Stimulated activated memory B cell treated with anti-CD40 and anti-IgM and Interleukin-4, amounts not matched to agents 10 μg/mL and 1 μg/mL and 100 μg/mL, for 72 hours (primary cell): ENCODE data around the gene BPTF.
A peak's percentile ranks its signal among the peaks of the same experiment; 100 is the strongest.
"Not testable (repeated sequence)": the region's sequence is repeated elsewhere in the genome, so short reads cannot be mapped to it uniquely, and the experiment has no call there.

Experiments
- ATAC-seq: fragments of 150-1000 bp; cut with Tn5 transposase; 2 replicates; pipeline ENCODE4 v1.10.0; 2021
- H3K27ac Mint-ChIP-seq: one replicate; pipeline ENCODE4 v1.8.0; 2022; ENCODE audit warnings: mild to moderate bottlenecking, mixed read lengths
- H3K27me3 Mint-ChIP-seq: one replicate; pipeline ENCODE4 v1.8.0; 2022; ENCODE audit warnings: mixed read lengths
- H3K36me3 Mint-ChIP-seq: one replicate; pipeline ENCODE4 v1.8.0; 2022; ENCODE audit warnings: mixed read lengths
- H3K4me1 Mint-ChIP-seq: one replicate; pipeline ENCODE4 v1.8.0; 2022; ENCODE audit warnings: mixed read lengths
- H3K4me3 Mint-ChIP-seq: one replicate; pipeline ENCODE4 v1.8.0; 2022; ENCODE audit warnings: mild to moderate bottlenecking, moderate library complexity, mixed read lengths
- H3K9me3 Mint-ChIP-seq: one replicate; pipeline ENCODE4 v1.8.0; 2022; ENCODE audit warnings: mixed read lengths

BPTF gene

GRCh38 chr17:67959510-67959909 is 134.2 kb downstream of the BPTF start:
- peak overlapping the region; percentile 42 for H3K27ac Mint-ChIP-seq
- H3K36me3 Mint-ChIP-seq = peaks cover 30% of the 10 kb centered on the region
- no peaks in the 10 kb centered on the region for H3K4me1 Mint-ChIP-seq
- no peaks in the 10 kb centered on the region for H3K27me3 Mint-ChIP-seq
- H3K4me3 Mint-ChIP-seq = no peak overlapping the region
- ATAC-seq = no peak
- H3K9me3 Mint-ChIP-seq = no peaks in the 10 kb centered on the region

GRCh38 chr17:67960276-67960675 is 135.0 kb downstream of the BPTF start:
- not testable (repeated sequence) for H3K27me3 Mint-ChIP-seq, H3K4me1 Mint-ChIP-seq, H3K4me3 Mint-ChIP-seq, H3K27ac Mint-ChIP-seq, ATAC-seq, H3K9me3 Mint-ChIP-seq
- peaks cover 35% of the 10 kb centered on the region for H3K36me3 Mint-ChIP-seq

GRCh38 chr17:67962156-67962555 is 136.9 kb downstream of the BPTF start:
- peaks cover 37% of the 10 kb centered on the region for H3K36me3 Mint-ChIP-seq
- ATAC-seq, H3K9me3 Mint-ChIP-seq, H3K27me3 Mint-ChIP-seq, H3K4me1 Mint-ChIP-seq, H3K27ac Mint-ChIP-seq, H3K4me3 Mint-ChIP-seq: not testable (repeated sequence)

DNA sequence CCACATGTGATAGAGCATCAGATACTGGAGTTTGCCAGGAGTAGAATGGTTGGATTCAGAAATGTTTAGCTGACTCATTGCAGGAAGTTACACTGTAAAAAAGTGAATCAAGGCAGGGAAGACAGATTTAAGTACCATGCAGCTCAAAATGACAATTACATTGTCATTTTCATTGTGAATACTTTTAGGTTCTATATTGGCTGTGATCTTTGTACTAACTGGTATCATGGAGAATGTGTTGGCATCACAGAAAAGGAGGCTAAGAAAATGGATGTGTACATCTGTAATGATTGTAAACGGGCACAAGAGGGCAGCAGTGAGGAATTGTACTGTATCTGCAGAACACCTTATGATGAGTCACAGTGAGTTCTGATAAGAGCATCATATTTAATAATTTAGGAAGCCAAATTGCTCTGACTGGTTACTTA is 137.9 kb downstream of the BPTF start:
- H3K27ac Mint-ChIP-seq, H3K4me3 Mint-ChIP-seq, H3K4me1 Mint-ChIP-seq, H3K9me3 Mint-ChIP-seq, H3K27me3 Mint-ChIP-seq: not testable (repeated sequence)
- peaks cover 39% of the 10 kb centered on the region for H3K36me3 Mint-ChIP-seq
- ATAC-seq = peak; percentile 72

GRCh38 chr17:67970783-67971182 is 145.5 kb downstream of the BPTF start:
- H3K4me3 Mint-ChIP-seq = no peak overlapping the region
- no peak for ATAC-seq
- H3K4me1 Mint-ChIP-seq = no peaks in the 10 kb centered on the region
- H3K36me3 Mint-ChIP-seq = peaks cover 29% of the 10 kb centered on the region
- H3K27me3 Mint-ChIP-seq = no peaks in the 10 kb centered on the region
- no peaks in the 10 kb centered on the region for H3K9me3 Mint-ChIP-seq
- no peak overlapping the region for H3K27ac Mint-ChIP-seq

- Mint-ChIP-seq H3K4me3 (no peak overlapping the region), H3K27me3 (no peaks in the 10 kb centered on the region), H3K27ac (no peak overlapping the region), H3K9me3 (no peaks in the 10 kb centered on the region), H3K4me1 (peaks cover 8% of the 10 kb centered on the region), H3K36me3 (peaks cover 26% of the 10 kb centered on the region)
- no peak for ATAC-seq
Measured at GRCh38 chr17:67974185-67974584, 148.9 kb downstream of the BPTF start.

DNA sequence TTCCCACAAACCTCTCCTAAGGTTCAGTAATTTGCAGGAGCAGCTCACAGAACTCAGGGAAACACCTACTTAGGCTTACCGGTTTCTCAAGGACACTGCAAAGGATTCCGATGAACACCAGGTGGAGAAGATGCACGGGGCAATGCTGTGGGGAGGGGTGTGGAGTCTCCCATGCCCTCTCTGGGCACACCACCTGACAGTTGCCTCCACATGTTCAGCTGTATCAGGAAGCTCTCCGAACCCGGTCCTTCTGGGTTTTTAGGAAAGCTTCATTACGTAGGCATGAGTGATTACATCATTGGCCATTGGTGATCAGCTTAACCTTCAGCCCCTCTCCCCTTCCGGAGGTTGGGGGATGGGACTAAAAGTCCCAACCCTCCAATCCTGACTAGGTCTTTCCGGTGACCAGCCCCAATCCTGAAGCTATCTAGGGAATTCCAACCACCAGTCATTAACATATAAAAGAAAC is 149.3 kb downstream of the BPTF start:
- Mint-ChIP-seq H3K27ac (no peak overlapping the region), H3K27me3 (no peaks in the 10 kb centered on the region), H3K9me3 (no peaks in the 10 kb centered on the region), H3K4me1 (peaks cover 8% of the 10 kb centered on the region), H3K4me3 (no peak overlapping the region), H3K36me3 (peaks cover 26% of the 10 kb centered on the region)
- no peak for ATAC-seq

- not testable (repeated sequence) for H3K4me3 Mint-ChIP-seq, ATAC-seq, H3K27me3 Mint-ChIP-seq, H3K27ac Mint-ChIP-seq, H3K9me3 Mint-ChIP-seq
- Mint-ChIP-seq H3K4me1 (peaks cover 18% of the 10 kb centered on the region), H3K36me3 (peaks cover 32% of the 10 kb centered on the region)
Measured at GRCh38 chr17:67976306-67976705, 151.0 kb downstream of the BPTF start.

GRCh38 chr17:67980456-67980855 is 155.2 kb downstream of the BPTF start:
- no peaks in the 10 kb centered on the region for H3K9me3 Mint-ChIP-seq
- no peak for ATAC-seq
- H3K36me3 Mint-ChIP-seq = peaks cover 16% of the 10 kb centered on the region
- no peak overlapping the region for H3K4me3 Mint-ChIP-seq
- H3K4me1 Mint-ChIP-seq = peaks cover 18% of the 10 kb centered on the region
- H3K27me3 Mint-ChIP-seq = no peaks in the 10 kb centered on the region
- no peak overlapping the region for H3K27ac Mint-ChIP-seq

DNA sequence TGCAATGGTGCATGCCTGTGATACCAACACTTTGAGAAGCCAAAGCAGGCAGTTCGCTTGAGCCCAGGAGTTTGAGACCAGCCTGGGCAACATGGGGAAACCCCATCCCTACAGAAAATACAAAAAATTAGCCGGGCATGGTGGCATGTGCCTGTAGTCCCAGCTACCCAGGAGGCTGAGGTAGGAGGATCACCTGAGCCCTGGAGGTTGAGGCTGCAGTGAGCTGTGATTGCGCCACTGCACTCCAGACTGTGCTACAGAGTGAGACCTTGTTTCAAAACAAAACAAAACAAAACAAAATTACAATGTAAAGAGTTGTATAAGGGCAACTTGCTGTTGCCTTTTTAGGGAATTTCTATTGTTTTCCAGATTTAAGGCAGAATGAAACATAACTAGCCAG is 155.6 kb downstream of the BPTF start:
- H3K36me3 Mint-ChIP-seq = peaks cover 12% of the 10 kb centered on the region
- not testable (repeated sequence) for ATAC-seq, H3K27me3 Mint-ChIP-seq, H3K27ac Mint-ChIP-seq, H3K9me3 Mint-ChIP-seq, H3K4me3 Mint-ChIP-seq
- H3K4me1 Mint-ChIP-seq = peaks cover 18% of the 10 kb centered on the region

DNA sequence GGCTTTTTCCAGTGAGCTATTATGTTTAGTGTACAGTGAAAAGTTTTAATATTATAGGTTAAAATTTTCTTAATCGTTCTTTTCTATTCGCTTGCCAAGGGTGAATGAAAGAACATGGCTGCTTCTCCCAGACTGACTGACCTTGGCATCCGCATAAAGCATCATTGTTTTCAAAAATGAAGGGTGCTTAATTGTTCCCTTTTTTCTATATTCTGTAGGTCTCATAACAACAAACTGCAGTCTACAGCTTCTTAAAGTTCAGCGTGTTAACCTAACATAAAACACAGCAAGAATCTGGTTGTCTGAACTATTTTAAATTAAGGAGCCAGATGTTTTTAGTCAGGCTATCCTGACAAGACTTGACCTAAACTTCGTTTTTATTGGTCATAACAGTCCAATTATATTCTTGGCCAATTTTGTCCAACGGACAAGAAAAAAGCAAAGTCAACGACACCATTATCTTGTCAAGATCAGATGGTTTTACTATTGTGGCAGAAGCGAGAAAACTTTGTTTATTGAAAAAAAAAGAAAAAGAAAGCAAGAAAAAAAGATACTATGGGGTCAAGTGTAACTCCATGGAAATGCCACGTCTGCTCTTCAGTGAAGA is 156.8 kb downstream of the BPTF start:
- Mint-ChIP-seq H3K27ac (no peak overlapping the region), H3K27me3 (no peaks in the 10 kb centered on the region)
- ATAC-seq = no peak

GRCh38 chr17:67982686-67983382 is 157.5 kb downstream of the BPTF start:
- H3K4me1 Mint-ChIP-seq = peaks cover 18% of the 10 kb centered on the region
- H3K27me3 Mint-ChIP-seq = no peaks in the 10 kb centered on the region
- peaks cover 12% of the 10 kb centered on the region for H3K36me3 Mint-ChIP-seq
- no peaks in the 10 kb centered on the region for H3K9me3 Mint-ChIP-seq
- H3K27ac Mint-ChIP-seq = no peak overlapping the region
- no peak overlapping the region for H3K4me3 Mint-ChIP-seq
- ATAC-seq = no peak

More for the DNA sequence above, 156.8 kb downstream of the BPTF start:
- peaks cover 12% of the 10 kb centered on the region for H3K36me3 Mint-ChIP-seq
- H3K9me3 Mint-ChIP-seq = no peaks in the 10 kb centered on the region
- H3K4me3 Mint-ChIP-seq = no peak overlapping the region
- H3K4me1 Mint-ChIP-seq = peaks cover 18% of the 10 kb centered on the region

DNA sequence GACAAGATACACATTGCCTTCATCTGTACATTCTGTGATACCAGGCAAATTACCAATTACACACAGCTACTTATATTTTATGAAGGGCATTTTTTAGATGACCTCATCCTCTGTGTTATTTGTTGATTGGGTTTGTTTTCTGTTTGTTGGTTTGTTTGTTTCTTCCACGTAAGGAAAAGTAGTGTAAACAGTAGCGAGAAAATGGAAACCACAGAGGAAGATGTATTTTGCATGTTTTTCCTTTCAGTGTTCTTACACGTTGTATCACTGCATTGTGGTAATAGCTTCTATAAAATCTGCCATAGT is 158.0 kb downstream of the BPTF start:
- Mint-ChIP-seq H3K9me3 (no peaks in the 10 kb centered on the region), H3K36me3 (peaks cover 12% of the 10 kb centered on the region), H3K4me1 (peaks cover 16% of the 10 kb centered on the region), H3K27ac (no peak overlapping the region), H3K27me3 (no peaks in the 10 kb centered on the region), H3K4me3 (no peak overlapping the region)
- no peak for ATAC-seq

- Mint-ChIP-seq H3K4me3 (no peak overlapping the region), H3K27me3 (peaks cover 5% of the 10 kb centered on the region), H3K9me3 (no peaks in the 10 kb centered on the region), H3K27ac (no peak overlapping the region), H3K4me1 (peaks cover 28% of the 10 kb centered on the region), H3K36me3 (no peaks in the 10 kb centered on the region)
- ATAC-seq = no peak
Measured at GRCh38 chr17:67990909-67991308, 165.6 kb downstream of the BPTF start.

GRCh38 chr17:67992548-67993152 is 167.3 kb downstream of the BPTF start:
- Mint-ChIP-seq H3K4me1 (peaks cover 36% of the 10 kb centered on the region), H3K4me3 (peak overlapping the region; percentile 91), H3K9me3 (no peaks in the 10 kb centered on the region), H3K36me3 (no peaks in the 10 kb centered on the region), H3K27ac (peak overlapping the region; percentile 86), H3K27me3 (peaks cover 10% of the 10 kb centered on the region)
- no peak for ATAC-seq
